ENCODE results near the gene NARF.

DNA sequence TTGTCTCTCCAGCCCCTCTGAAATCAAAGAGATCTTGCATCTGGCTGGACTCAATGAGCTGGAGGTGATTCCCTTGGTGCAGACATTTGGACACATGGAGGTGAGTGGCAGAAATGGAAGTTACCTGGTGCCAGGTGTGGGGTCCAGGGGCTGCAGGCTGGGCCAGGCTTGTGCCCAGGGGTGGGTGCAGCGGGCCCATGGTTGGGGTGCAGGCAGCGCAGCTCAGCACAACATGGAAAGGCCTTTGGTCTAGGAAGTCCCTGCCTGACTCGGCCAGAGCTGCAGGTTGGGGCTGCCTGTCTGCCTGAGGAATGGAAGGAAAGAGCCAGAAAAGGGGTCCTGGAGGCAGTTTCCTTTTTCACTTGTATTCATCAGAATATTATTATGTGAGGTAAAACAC is 30.0 kb upstream of the NARF start:
- TF ChIP-seq EZH2 (IDR thresholded peaks at IDR 0.05; ENCODE audit: low read length): no peak
- TF ChIP-seq, protein P1, sequence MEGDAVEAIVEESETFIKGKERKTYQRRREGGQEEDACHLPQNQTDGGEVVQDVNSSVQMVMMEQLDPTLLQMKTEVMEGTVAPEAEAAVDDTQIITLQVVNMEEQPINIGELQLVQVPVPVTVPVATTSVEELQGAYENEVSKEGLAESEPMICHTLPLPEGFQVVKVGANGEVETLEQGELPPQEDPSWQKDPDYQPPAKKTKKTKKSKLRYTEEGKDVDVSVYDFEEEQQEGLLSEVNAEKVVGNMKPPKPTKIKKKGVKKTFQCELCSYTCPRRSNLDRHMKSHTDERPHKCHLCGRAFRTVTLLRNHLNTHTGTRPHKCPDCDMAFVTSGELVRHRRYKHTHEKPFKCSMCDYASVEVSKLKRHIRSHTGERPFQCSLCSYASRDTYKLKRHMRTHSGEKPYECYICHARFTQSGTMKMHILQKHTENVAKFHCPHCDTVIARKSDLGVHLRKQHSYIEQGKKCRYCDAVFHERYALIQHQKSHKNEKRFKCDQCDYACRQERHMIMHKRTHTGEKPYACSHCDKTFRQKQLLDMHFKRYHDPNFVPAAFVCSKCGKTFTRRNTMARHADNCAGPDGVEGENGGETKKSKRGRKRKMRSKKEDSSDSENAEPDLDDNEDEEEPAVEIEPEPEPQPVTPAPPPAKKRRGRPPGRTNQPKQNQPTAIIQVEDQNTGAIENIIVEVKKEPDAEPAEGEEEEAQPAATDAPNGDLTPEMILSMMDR (optimal IDR thresholded peaks at IDR 0.05 in 1 of 3, IDR thresholded peaks at IDR 0.05 in 1 of 3, conservative IDR thresholded peaks at IDR 0.05 in 1 of 3; ENCODE audit: extremely low read depth in 1 of 3, insufficient read depth in 2 of 3, low read length in 3 of 3): no peak

Data from keratinocyte (primary cell).